Measurements from ENCODE around the gene SH3GLB2.

Gene SH3GLB2

GRCh38 chr9:129036241-129036922 lies 8.3 kb upstream of the SH3GLB2 start, which contains the start of gene MIGA2:
TSS of gene MIGA2 (plus strand) at chr9:129036626. CDS start at chr9:129040595, 3,969 bp downstream.
- peak; percentile 72 for TF ChIP-seq POLR2AphosphoS5 (IDR thresholded peaks at IDR 0.05; ENCODE audit: low read depth, low read length)
- TF ChIP-seq FOXP2 (optimal IDR thresholded peaks at IDR 0.05; ENCODE audit: borderline replicate concordance, extremely low read depth, extremely low read length, insufficient read depth) = peak; percentile 57
- TF ChIP-seq REST (IDR thresholded peaks at IDR 0.05; ENCODE audit: insufficient read depth in 1 of 2, low read depth in 2 of 2, low read length in 2 of 2) = no peak
- TF ChIP-seq TAF1 (IDR thresholded peaks at IDR 0.05; ENCODE audit: borderline replicate concordance, insufficient read depth, low read length) = 0 out of 2 replicates have a peak, but pooled peaks have one; percentile 35
- TF ChIP-seq SIN3A (IDR thresholded peaks at IDR 0.05; ENCODE audit: borderline replicate concordance, insufficient read depth, low read length) = 0 out of 2 replicates have a peak, but pooled peaks have one; percentile 40

- TF ChIP-seq FOXP2 (optimal IDR thresholded peaks at IDR 0.05; ENCODE audit: borderline replicate concordance, extremely low read depth, extremely low read length, insufficient read depth) (no peak), SIN3A (IDR thresholded peaks at IDR 0.05; ENCODE audit: borderline replicate concordance, insufficient read depth, low read length) (no peak), REST (IDR thresholded peaks at IDR 0.05; ENCODE audit: insufficient read depth in 1 of 2, low read depth in 2 of 2, low read length in 2 of 2) (no peak), TAF1 (IDR thresholded peaks at IDR 0.05; ENCODE audit: borderline replicate concordance, insufficient read depth, low read length) (no peak), POLR2AphosphoS5 (IDR thresholded peaks at IDR 0.05; ENCODE audit: low read depth, low read length) (no peak)
These were observed 5.1 kb upstream of the SH3GLB2 start for GRCh38 chr9:129033216-129033615.

GRCh38 chr9:129032541-129033159 lies 4.5 kb upstream of the SH3GLB2 start:
- TF ChIP-seq SIN3A (IDR thresholded peaks at IDR 0.05; ENCODE audit: borderline replicate concordance, insufficient read depth, low read length) (no peak), REST (IDR thresholded peaks at IDR 0.05; ENCODE audit: insufficient read depth in 1 of 2, low read depth in 2 of 2, low read length in 2 of 2) (no peak), POLR2AphosphoS5 (IDR thresholded peaks at IDR 0.05; ENCODE audit: low read depth, low read length) (no peak), FOXP2 (optimal IDR thresholded peaks at IDR 0.05; ENCODE audit: borderline replicate concordance, extremely low read depth, extremely low read length, insufficient read depth) (no peak), TAF1 (IDR thresholded peaks at IDR 0.05; ENCODE audit: borderline replicate concordance, insufficient read depth, low read length) (no peak)

GRCh38 chr9:129031514-129031913 lies 3.4 kb upstream of the SH3GLB2 start:
- no peak for TF ChIP-seq TAF1 (IDR thresholded peaks at IDR 0.05; ENCODE audit: borderline replicate concordance, insufficient read depth, low read length)
- no peak for TF ChIP-seq SIN3A (IDR thresholded peaks at IDR 0.05; ENCODE audit: borderline replicate concordance, insufficient read depth, low read length)
- TF ChIP-seq REST (IDR thresholded peaks at IDR 0.05; ENCODE audit: insufficient read depth in 1 of 2, low read depth in 2 of 2, low read length in 2 of 2) = no peak
- TF ChIP-seq POLR2AphosphoS5 (IDR thresholded peaks at IDR 0.05; ENCODE audit: low read depth, low read length) = no peak
- TF ChIP-seq FOXP2 (optimal IDR thresholded peaks at IDR 0.05; ENCODE audit: borderline replicate concordance, extremely low read depth, extremely low read length, insufficient read depth) = no peak

All from PFSK-1 (cell line).